22Rv1 (cell line): Measurements from ENCODE around the gene ABHD6.
"Not testable (repeated sequence)": the region's sequence is repeated elsewhere in the genome, so short reads cannot be mapped to it uniquely, and the experiment has no call there.

ENCODE experiments used
- H3K27ac ChIP-seq: fragments of 450-650 bp; 2 replicates; pipeline ENCODE4 v1.5.1; 2017
- CTCF ChIP-seq: fragments of 450-650 bp; IDR thresholded peaks from 2 replicates; pipeline ENCODE4 v1.5.1; 2017; ENCODE audit warnings: mild to moderate bottlenecking
- ZFX ChIP-seq: fragments of 450-650 bp; IDR thresholded peaks from 2 replicates; pipeline ENCODE4 v1.6.1; 2017; ENCODE audit warnings: antibody characterized with exemption, borderline replicate concordance

The ABHD6 gene

GRCh38 chr3:58256511-58256910, 18.9 kb downstream of the ABHD6 start:
- TF ChIP-seq CTCF (no peak), ZFX (no peak)
- H3K27ac ChIP-seq, result no peak overlapping the region

- no peak for TF ChIP-seq ZFX
- no peak for TF ChIP-seq CTCF
- H3K27ac ChIP-seq, result no peak overlapping the region
These were observed 20.9 kb downstream of the ABHD6 start for GRCh38 chr3:58258392-58259055.

- no peak overlapping the region for H3K27ac ChIP-seq
- TF ChIP-seq ZFX (no peak), CTCF (no peak)
These were observed 22.7 kb downstream of the ABHD6 start for GRCh38 chr3:58260261-58260731.

- H3K27ac ChIP-seq, result no peak overlapping the region
- no peak for TF ChIP-seq CTCF
- TF ChIP-seq ZFX, result no peak
These were observed 23.1 kb downstream of the ABHD6 start for GRCh38 chr3:58260733-58261132.

- H3K27ac ChIP-seq, result no peak overlapping the region
- TF ChIP-seq CTCF (no peak), ZFX (no peak)
These were observed 24.5 kb downstream of the ABHD6 start for GRCh38 chr3:58261954-58262666.

- no peak for TF ChIP-seq CTCF
- TF ChIP-seq ZFX, result no peak
- H3K27ac ChIP-seq, result no peak overlapping the region
These were observed 29.0 kb downstream of the ABHD6 start for GRCh38 chr3:58266577-58266976.

GRCh38 chr3:58267543-58267942, 30.0 kb downstream of the ABHD6 start:
- not testable (repeated sequence) for H3K27ac ChIP-seq
